ENCODE data around the gene NT5DC3.

Gene NT5DC3

DNA sequence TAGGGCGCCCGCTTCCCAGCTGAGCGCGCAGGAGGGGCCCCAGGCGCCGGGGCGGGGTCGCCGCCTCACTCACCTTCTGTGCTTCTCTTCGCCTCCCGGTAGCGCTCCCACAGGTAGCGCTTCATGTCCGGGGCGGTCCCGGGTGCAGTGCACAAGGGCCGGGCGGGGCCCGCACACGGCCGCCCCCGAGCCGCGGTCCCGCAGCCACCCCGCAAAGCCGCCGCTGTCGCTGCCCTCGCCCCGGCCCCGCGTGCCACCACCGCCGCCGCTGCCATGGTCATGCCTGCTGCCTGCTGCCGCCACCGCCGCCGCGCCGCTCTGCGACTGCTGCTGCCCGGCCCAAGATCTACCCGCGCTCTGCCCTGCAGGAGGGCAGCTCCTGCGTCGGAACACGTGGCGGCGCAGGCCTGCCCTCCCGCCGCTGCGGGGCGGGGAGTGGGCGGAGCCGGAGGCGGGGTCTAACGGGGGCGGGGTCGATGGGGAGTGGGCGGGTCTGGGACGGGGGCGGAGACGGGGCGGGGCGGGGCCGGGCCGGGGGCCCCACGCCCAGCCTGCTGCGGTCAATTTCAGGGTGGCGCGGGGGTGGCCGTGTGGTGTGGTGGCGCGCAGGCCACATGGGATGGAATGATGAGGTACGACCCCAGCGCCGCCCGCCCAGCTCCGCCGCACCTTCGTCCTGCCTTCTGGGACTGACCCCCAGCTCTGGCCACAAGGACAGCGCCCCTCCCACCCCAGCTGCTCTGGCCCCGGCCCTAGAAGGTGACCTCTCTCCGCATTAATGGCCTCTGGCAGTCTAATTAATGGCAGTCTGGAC is at the start of gene NT5DC3:
Gene NT5DC3, minus strand, starts transcription at position 359 of the 814 bp plus-strand sequence. Its CDS starts 78 bp downstream, at position 281.
- peak; percentile 73 for DNase-seq

DNA sequence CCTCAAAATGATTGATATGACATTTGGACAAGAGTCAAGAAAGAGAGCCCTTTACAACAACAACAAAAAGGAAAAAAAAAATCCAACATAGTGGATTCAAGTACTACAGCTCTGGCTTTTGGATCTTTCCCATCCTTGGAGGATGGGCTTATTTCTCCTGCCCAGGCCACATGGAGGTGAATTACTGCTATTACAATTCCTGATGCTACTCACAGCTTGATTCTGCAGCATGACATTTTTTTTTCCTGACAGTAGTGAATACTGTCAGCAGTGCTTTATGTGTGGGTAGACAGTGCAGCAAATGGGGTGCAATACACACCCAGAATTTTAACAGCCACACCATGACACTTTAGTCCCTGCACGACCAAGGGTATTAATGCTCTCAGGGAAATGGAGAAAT is 46.7 kb upstream of the NT5DC3 start:
- DNase-seq = no peak

DNA sequence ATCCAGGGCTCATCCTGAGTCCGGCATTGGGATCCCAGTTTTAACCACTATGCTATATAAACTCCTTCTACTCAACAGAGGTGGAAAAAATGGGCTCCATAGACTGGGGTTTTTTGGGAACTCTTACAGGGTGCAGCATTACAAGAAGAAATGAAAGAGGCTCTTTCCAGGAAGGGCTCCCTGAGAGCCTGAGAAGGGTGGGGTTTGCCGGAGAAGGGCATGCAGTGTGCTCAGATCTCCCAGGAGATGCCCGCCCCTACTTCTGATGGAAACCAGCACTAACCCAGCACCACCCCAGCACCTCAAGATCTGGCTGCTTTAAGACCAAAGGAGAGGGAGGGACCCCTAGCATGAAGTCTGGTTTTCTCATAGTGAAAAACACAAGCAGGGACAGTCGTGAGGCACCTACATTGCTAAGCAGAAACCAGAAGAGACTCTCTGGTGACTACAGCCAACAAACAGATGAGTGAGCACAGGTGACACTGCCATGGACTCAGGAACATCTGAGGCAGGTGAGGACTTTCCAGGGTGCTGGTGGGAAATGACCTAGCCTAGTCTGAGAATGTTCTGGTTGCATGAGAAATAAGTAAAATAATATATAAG is 45.3 kb upstream of the NT5DC3 start:
- no peak for DNase-seq

DNA sequence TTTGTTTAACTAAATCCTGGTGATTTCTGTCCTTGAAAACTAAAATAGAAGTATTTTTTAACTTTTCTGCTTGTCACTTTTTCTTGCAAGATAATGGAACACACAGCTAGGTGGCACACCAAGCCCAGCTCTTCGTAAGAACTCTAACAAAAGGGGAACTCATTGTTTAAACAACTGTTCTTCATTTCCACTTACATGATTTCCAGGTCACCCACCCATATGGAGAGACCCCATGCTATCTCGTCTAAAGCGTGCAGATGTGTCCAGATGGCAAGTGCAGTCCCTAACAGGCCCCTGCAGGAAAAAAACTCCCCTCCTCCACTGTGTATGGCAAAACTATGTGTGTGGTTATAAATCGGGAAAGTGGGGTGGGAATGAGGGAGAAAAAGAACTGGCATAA is 43.3 kb upstream of the NT5DC3 start:
- peak; percentile 53 for DNase-seq

DNA sequence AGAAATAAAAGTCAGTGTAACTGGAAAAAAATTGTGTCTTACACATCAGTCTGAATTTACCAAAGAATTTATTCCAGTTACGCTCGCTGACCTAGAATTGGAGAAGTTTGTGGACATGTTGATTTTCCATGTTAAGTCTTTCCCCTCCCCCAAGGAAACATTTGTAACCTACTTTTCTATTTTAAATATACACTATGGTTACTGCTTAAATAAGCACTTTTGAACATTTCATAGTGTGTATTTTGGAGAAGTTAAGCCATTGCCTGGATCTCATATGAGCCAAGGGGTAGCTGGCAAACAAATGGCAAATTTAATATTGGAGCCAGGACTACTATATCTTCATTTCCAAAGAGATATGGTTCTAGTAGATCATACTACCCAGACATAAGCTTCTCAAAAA is 42.9 kb upstream of the NT5DC3 start:
- no peak for DNase-seq

DNA sequence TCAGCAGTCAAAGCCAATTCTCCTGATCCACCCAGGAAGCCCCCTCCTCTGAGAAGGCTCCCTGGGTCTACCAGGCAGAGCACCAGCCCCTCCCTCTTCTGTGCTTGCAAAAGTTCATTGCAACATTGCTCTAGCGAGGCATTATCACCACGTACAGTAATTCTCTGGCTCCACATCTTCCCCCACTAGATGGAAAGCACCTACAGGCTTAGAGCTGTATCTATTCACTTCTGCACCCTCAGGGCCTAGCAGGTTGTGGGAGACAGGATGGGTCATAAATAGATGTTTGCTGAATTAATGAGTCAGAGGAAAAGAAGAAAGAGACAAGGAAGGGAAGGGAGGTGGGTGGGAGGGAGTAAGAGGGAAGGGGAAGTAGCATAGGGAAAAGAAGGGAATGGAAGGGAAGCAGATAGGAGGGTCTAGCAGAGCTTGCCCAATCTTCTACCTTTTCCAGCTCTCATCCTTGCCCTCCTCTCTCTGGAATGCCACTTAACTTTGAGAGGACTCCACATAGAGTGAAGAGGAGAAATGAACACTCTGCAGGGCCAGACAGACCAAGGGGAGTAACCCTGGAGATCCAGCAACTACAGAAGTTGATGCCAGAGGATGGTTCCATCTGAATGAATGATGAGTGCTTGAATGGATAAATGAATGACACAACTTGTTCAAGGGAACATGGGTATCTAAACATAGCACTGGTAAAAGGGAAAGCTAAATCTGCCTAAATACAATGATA is 42.0 kb upstream of the NT5DC3 start:
- DNase-seq = no peak

DNA sequence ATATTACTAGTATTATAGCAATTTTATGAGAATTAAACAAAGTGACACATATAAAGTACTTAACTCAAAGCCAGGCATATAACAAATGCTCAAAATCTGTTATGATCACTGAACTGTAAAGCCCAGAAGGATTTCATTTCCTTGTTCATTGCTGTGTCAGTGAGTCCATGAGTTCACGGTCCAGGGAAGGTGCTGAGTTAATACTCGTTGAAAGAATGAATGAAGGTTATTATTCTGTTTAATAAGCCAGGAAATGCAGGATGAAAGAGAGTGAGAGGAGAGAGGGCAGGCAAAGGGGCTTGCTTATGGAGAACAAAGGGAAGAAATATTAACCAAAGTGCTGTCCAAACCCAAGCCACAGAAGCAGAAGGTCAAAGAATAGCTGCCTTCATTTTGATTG is 40.2 kb upstream of the NT5DC3 start:
- no peak for DNase-seq

DNA sequence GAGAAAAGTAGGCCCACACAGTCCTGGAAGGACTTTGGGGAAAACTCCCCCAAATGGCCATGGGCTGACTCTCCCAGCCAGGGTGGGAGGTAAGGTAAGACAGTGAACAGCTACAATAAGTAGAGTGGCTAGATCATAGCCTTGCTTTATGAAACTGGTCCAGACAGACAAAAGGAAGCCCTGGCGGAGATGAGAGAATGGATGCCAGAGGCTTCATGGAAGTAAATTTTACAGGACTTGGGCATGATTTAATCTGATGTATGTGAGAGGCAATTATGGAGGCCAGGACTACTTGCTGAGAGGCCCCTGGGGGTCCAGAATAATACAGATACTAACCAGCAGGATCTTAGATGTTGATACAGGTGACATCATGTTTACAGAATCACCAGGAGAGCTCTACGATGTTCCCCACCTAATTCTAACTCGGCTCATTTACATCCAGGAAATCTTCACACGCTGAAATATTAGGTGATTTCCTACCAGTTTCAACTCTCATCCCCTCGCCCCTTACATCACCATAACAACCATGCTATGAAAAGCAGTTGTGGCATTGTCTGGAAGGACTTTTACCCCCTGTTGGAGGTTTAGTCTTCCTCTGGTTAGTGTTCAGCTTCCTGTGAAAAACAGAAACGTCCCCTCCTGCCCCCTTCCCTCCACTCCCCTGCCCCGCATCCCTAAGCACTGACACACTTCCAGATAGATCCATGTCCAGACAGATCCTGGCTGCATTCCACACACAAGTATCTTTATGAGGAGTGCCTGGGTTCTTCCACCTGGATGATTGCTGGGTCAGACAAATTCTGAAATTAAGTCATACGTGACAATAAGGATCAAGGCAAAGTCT is 39.5 kb upstream of the NT5DC3 start:
- DNase-seq = no peak

DNA sequence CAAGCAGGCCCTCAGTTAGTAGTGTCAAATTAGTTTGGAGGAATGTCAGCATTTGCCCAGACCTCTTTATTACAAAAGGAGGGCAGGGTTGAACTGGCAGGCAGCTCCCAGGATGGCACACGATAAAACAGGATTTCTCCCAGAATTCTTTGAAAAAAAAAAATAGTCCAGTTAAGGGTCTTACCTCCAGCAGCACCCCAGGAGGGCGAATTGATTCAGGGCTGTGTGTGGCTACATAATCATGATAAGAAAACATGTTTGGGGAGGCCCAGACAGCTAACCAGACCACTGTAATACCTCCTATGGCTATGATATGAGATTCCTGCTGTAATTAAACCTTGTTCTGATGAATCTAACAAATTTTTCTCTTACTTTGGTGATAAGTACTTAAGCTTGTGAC is 38.8 kb upstream of the NT5DC3 start:
- DNase-seq = no peak

DNA sequence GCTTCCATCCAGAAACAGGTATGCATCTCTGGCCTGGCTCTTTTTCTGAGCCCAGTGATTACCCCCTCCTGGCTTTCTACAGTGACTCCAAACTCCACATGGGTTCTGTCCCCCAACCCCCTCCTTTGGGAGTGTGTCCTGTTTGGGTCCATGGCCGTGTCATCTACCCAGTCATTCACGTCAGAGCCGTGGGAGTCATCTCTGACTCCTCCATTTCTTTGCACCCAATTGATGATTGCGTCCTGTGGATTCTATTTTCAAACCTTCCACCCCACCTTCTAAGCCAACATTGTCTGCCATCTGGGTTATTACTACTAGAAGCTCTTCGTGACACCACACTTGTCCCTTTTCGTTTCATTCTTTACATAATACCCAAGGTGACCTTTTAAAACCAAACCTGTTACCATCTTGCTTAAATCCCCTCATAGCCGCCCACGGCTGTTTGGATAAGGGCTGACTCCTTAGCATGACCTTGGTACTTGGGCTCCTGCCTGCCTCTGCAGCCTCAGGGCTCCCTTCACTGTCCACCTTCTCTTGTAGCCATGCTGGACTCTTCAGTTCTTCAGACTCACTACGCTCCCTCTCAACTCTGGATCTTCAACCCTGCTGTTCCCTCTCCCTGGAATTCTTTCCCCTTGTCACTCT is 38.1 kb upstream of the NT5DC3 start:
- DNase-seq = no peak

DNA sequence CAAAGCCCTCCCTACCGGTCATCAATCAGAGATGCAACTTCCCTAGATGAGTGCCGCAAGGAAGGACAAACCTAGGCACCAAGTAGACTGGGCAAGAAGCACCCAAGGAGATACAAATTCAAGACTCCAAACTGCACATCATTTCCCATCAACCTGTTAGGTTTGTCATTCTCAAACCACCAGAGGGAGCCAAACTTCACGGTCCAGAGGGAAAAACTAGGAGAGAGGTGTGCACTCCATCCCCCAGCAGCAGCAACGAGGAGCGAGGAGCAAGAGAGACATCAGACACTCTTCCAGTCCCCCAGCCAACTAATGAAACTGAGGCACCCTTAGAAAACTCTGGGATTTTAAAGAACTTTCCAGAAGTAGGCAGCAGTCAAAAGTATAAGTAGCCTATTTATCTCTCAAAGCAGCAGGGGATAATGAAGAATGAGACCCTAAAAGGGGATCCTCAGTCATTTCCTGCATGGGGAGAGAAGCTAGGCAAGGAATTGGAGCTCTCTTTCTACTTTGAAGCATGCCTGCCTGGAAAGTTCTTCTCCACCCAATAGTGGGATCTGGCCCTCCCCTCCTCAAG is 37.0 kb upstream of the NT5DC3 start:
- peak; percentile 63 for DNase-seq

DNA sequence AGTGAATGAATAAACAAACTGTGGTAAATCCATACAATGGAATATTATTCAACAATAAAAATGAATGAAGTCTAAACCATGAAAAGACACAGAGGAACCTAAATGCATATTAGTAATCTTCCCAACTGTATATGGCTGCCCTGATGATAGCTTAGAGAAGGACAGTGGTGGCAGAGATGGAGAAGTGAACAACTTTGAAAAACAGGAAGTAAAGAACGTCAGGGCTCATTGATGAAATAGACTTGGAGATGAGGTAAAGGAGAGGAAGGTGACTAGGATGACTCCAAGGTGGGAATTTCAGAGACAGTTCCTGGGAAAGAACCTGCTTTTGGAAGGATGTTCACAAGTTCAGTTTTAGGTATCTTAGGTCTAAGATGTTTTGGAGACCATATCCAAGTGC is 36.3 kb upstream of the NT5DC3 start:
- no peak for DNase-seq

DNA sequence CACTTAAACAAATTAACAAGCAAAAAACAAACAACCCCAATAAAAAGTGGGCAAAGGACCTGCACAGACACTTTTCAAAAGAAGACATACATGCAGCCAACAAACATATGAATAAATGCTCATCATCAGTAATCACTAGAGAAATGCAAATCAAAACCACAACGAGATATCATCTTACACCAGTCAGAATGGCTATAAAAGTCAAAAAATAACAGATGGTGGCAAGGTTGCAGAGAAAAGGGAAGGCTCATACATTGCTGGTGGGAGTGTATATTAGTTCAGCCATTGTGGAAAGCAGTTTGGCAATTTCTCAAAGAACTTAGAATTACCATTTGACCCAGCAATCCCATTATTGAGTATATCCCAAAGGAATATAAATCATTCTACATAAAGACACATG is 34.6 kb upstream of the NT5DC3 start:
- peak; percentile 45 for DNase-seq

DNA sequence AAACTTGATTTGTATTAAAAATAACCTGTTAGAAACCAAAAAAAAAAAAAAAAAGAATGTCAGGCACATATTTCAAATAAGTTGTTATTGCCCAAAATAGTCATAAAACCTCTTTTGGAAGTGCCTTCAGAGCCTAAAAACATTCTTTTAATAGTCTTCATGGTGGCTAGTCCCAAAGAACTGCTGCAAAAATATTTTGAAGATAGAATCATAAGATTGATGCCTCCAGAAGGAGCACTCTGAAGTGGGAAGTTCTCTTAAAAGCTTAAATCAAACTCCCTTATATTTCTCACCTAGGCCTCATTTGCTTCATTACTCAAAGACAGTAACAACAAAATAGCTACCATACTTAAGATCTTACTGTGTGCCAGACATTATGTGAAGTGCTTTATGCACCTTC is 27.2 kb upstream of the NT5DC3 start:
- no peak for DNase-seq

DNA sequence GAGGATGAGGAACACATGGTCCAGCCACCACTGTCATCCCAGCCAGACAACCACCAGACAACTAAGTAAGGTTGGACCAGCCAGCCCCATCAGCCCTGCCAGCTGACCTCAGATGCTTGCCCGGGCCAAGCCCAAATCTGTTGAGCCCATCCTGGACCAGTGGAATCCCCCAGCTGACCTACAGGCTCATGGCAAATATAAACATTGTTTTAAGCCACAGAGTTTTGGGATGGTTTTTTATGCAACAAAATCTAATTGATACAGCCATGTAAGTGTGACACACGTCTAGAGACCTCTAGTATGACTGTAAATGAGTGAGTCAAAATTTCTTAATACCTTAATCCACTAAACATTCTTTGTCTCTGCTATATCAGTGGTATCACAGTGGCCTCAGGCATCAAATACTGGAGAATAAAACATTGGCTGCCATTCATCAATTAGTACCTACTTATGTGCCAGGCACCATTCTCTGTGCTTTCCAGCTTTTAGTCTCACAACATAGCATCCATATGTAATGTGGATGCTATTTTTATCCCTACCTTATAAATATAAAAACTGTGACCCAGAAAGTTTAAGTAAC is 24.2 kb upstream of the NT5DC3 start:
- DNase-seq = no peak

DNA sequence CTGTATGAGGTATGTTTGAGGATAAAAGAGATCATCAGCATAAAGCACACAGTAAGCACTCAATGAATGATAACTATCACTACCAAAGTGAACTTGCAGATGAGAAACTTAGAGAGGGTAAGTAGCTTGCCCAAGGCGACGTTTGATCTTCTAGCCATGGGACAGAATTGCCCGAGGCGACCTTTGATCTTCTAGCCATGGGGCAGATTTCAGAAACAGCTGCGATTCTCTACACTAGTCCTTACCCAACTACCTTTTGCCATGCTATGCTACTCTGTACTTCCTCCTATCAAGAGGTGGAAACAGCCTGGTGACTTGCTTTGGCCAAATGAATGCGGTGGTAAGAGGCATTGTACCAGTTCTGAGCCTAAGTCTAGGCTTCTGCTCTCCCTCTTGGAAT is 23.7 kb upstream of the NT5DC3 start:
- no peak for DNase-seq

DNA sequence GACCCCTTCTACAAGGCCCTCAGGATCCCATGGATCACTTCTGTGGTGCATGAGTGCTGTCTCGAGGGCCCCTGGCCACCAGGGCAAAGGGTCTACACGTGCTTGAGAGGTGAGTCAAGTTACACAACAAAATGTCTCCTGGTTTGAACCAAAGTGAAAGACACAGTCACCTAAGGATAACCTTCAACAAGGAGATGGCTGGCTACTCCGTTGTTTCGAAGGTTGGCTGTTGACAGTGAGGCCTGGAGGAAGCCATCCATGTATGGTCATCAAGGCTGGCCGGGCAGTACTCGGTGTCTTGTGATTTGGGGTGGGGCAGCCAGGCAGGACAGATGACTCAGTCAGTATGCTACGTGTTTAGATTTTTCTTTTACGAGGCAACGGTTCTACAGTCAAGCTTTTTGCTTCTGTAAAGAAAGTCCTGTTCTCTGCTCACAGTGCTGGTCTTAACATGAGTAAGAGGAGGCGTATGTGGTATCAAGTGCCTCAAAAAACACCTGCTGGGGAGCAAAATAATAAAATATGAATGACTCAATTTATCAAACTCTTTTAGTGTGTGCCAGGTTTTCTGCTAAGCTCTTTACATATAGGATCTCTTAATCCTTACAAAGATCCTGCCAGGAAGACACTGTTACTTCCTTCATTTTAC is 18.0 kb upstream of the NT5DC3 start:
- no peak for DNase-seq

DNA sequence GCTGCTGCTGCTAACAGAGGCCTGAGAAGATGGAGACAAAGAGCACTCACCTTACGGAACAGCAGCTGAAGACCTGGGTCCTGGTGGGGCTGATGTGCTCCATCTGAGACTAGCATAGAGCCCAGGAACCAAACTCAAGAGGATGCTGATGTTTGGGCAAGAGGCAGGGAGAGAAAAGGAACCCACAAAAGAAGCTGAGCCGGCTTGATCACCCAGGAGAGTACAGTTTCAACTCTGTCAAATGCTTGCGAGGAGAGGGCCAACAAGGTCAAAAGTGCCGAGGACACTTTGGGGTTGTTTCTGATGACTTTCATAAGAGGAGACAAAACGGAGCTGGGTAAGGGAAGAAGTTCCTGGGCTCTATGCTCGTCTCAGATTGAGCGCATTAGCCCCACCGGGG is 17.3 kb upstream of the NT5DC3 start:
- DNase-seq = no peak

DNA sequence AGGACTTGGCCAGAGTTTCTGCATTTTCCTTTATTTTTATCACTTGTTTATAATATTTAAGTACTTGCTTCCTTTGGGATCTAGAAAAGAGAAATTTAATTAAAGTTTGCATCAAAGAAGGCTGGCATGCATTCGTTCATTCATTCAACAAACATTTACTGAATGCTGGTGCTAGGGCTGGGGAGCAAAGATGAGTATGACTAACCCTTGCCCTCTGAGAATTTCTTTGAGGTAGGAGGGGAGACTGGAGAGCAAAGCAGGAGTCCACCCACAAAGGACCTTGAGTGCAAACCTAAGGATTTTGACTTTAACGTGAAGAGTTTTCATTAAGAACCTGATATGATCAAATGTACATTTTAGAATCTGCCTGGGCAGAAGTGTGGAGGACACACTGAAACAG is 16.1 kb upstream of the NT5DC3 start:
- no peak for DNase-seq

DNA sequence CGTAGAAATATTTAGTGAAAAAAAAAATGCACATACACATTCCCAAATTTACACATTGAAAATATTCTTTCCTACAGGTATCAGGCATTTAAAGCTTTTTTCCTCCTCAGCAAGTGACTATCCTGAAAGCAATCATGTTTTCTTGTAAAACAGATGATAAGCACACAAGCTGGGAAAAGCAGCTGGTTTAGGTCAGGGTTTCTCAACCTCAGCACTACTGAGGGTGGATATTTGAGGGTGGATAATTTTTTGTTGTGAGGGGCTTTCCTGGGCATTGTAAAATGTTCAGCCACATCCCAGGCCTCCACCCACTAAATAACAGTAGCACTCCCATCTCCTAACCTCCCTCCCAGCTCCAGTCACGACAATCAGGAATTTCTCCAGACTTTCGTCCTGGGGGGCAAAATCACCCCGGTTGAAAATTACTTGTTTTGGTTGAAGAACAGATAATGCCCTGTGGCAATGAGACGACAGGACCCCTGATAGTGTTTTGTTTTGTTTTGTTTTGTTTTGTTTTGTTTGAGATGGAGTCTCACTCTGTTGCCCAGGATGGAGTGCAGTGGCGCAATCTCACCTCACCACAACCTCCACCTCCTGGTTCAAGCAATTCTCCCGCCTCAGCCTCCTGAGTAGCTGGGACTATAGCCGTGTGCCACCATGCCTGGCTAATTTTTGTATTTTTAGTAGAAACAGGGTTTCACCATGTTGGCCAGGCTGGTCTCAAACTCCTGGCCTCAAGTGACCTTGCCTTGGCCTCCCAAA is 15.0 kb upstream of the NT5DC3 start:
- DNase-seq = no peak

Data from NCI-H2171 (cell line).